Choroid plexus epithelial cell (primary cell): ENCODE data around the gene LYRM9.

Source experiments
- DNase-seq: peaks from one replicate; pipeline ENCODE4 v3.0.0-alpha.2; 2010; ENCODE audit warnings: low read depth
- H3K4me3 ChIP-seq: 2 replicates; pipeline ENCODE4 v1.5.1; 2011; ENCODE audit warnings: low read depth, mild to moderate bottlenecking, control low read depth, low read length, moderate library complexity
- CTCF ChIP-seq: conservative IDR thresholded peaks from 2 replicates; pipeline ENCODE4 v1.5.1; 2011; ENCODE audit warnings: low read depth, mild to moderate bottlenecking, control low read depth, inconsistent platforms, low read length, moderate library complexity

The LYRM9 gene

GRCh38 chr17:27892866-27893769, at the start of gene LYRM9:
Gene LYRM9 (minus strand): TSS chr17:27893365. CDS start chr17:27882694, 10,671 bp downstream.
- peak within 1 kb of the TSS; percentile 68 for H3K4me3 ChIP-seq
- DNase-seq: peak; percentile 88
- TF ChIP-seq CTCF: peak; percentile 72

- TF ChIP-seq CTCF: no peak
- no peak overlapping the region for H3K4me3 ChIP-seq
- DNase-seq: no peak
Measured at GRCh38 chr17:27940503-27941428, 47.6 kb upstream of the LYRM9 start.

- TF ChIP-seq CTCF: no peak
- no peak for DNase-seq
Measured at GRCh38 chr17:27939474-27940465, 46.6 kb upstream of the LYRM9 start.

GRCh38 chr17:27938864-27939263, 45.7 kb upstream of the LYRM9 start:
- no peak for DNase-seq
- TF ChIP-seq CTCF: no peak
- no peak overlapping the region for H3K4me3 ChIP-seq

More at GRCh38 chr17:27939474-27940465, 46.6 kb upstream of the LYRM9 start:
- H3K4me3 ChIP-seq: no peak overlapping the region

GRCh38 chr17:27938241-27938640, 45.1 kb upstream of the LYRM9 start:
- no peak for TF ChIP-seq CTCF

GRCh38 chr17:27937025-27937546, 43.9 kb upstream of the LYRM9 start:
- no peak for TF ChIP-seq CTCF
- no peak overlapping the region for H3K4me3 ChIP-seq
- no peak for DNase-seq

More at GRCh38 chr17:27938241-27938640, 45.1 kb upstream of the LYRM9 start:
- DNase-seq: no peak
- H3K4me3 ChIP-seq: no peak overlapping the region
